Mesenchymal stem cell (in vitro differentiated cells and primary cell): ENCODE data around the gene CDSN.
A peak's percentile ranks its signal among the peaks of the same experiment; 100 is the strongest.

ENCODE experiments used
- DNase-seq: peaks from one replicate; pipeline ENCODE4 v3.0.0-alpha.2; 2013
- H2AFZ ChIP-seq: one replicate; pipeline ENCODE4 v1.6.1; 2013; ENCODE audit warnings: low read depth, mild to moderate bottlenecking, control low read depth, inconsistent platforms, low read length, moderate library complexity
- H2AK5ac ChIP-seq: 2 replicates; pipeline ENCODE4 v1.6.1; 2013; ENCODE audit warnings: low read length, moderate library complexity, mild to moderate bottlenecking, inconsistent platforms; ENCODE audit not compliant: severe bottlenecking
- H2BK120ac ChIP-seq: one replicate; pipeline ENCODE4 v1.6.1; 2013; ENCODE audit warnings: low read depth, mild to moderate bottlenecking, inconsistent platforms, low read length, moderate library complexity
- H2BK12ac ChIP-seq, 2 experiments: one replicate each; pipeline ENCODE4 v1.6.1; 2013; ENCODE audit warnings: inconsistent platforms in 2 of 2, low read length in 2 of 2, mild to moderate bottlenecking in 2 of 2, moderate library complexity in 2 of 2, control low read depth in 1 of 2
- H2BK15ac ChIP-seq: one replicate; pipeline ENCODE4 v1.6.1; 2013; ENCODE audit warnings: mild to moderate bottlenecking, low read depth, inconsistent platforms; ENCODE audit not compliant: poor library complexity, severe bottlenecking
- H2BK5ac ChIP-seq: 2 replicates; pipeline ENCODE4 v1.6.1; 2013; ENCODE audit warnings: low read depth, mild to moderate bottlenecking, low read length, control low read depth, inconsistent platforms; ENCODE audit not compliant: poor library complexity, severe bottlenecking
- H3K14ac ChIP-seq, 2 experiments: one replicate each; pipeline ENCODE4 v1.6.1; 2013; ENCODE audit warnings: inconsistent platforms in 2 of 2, low read length in 2 of 2, control low read depth in 1 of 2, mild to moderate bottlenecking in 1 of 2, moderate library complexity in 1 of 2
- H3K18ac ChIP-seq, 2 experiments: one replicate each; pipeline ENCODE4 v1.6.1; 2013; ENCODE audit warnings: inconsistent platforms in 2 of 2, low read length in 2 of 2, control low read depth in 1 of 2, low read depth in 1 of 2, mild to moderate bottlenecking in 1 of 2
- H3K23ac ChIP-seq, 2 experiments: one replicate each; pipeline ENCODE4 v1.6.1; 2013; ENCODE audit warnings: inconsistent platforms in 2 of 2, low read length in 2 of 2, mild to moderate bottlenecking in 2 of 2, moderate library complexity in 2 of 2, control low read depth in 1 of 2
- H3K27ac ChIP-seq: 2 replicates; pipeline ENCODE4 v1.5.1; 2013; ENCODE audit warnings: mild to moderate bottlenecking, moderate library complexity, low read length, control low read depth, inconsistent platforms; ENCODE audit not compliant: poor library complexity, severe bottlenecking
- H3K27me3 ChIP-seq, 2 experiments: 2 replicates each; pipeline versions ENCODE4 v1.6.1 to v1.7.0; 2013; ENCODE audit warnings: low read length in 2 of 2, mild to moderate bottlenecking in 2 of 2, moderate library complexity in 2 of 2, control low read depth in 1 of 2, inconsistent platforms in 1 of 2; ENCODE audit not compliant: control insufficient read depth in 1 of 2, insufficient read depth in 1 of 2
- H3K36me3 ChIP-seq, 2 experiments: 2 replicates each; pipeline versions ENCODE4 v1.6.1 to v1.7.0; 2013; ENCODE audit warnings: low read length in 2 of 2, control low read depth in 1 of 2, inconsistent platforms in 1 of 2, low read depth in 1 of 2, mild to moderate bottlenecking in 1 of 2; ENCODE audit not compliant: insufficient read depth in 2 of 2, control insufficient read depth in 1 of 2
- H3K4ac ChIP-seq, 2 experiments: one replicate each; pipeline ENCODE4 v1.6.1; 2013; ENCODE audit warnings: inconsistent platforms in 2 of 2, low read length in 2 of 2, mild to moderate bottlenecking in 2 of 2, moderate library complexity in 2 of 2, control low read depth in 1 of 2, low read depth in 1 of 2
- H3K4me1 ChIP-seq: 2 replicates; pipeline ENCODE4 v1.6.1; 2013; ENCODE audit warnings: low read depth, low read length, control low read depth; ENCODE audit not compliant: control insufficient read depth, insufficient read depth
- H3K4me2 ChIP-seq: 2 replicates; pipeline ENCODE4 v1.6.1; 2013; ENCODE audit warnings: low read length, mild to moderate bottlenecking, inconsistent platforms; ENCODE audit not compliant: poor library complexity, severe bottlenecking
- H3K4me3 ChIP-seq, 2 experiments: 2 replicates each; pipeline versions ENCODE4 v1.5.1 to v1.7.0; 2013; ENCODE audit warnings: low read length in 2 of 2, mild to moderate bottlenecking in 2 of 2, control low read depth in 1 of 2, low read depth in 1 of 2; ENCODE audit not compliant: insufficient read depth in 1 of 2
- H3K79me1 ChIP-seq: replicated peaks from 2 replicates; pipeline ENCODE4 v1.6.1; 2013; ENCODE audit warnings: mild to moderate bottlenecking, control low read depth, low read length, inconsistent platforms; ENCODE audit not compliant: poor library complexity, severe bottlenecking
- H3K9ac ChIP-seq: 2 replicates; pipeline ENCODE4 v1.7.0; 2013; ENCODE audit warnings: mild to moderate bottlenecking, low read length, moderate library complexity
- H3K9me3 ChIP-seq: 2 replicates; pipeline ENCODE4 v1.7.0; 2013; ENCODE audit warnings: mild to moderate bottlenecking, low read length; ENCODE audit not compliant: control insufficient read depth
- H4K8ac ChIP-seq: one replicate; pipeline ENCODE4 v1.6.1; 2013; ENCODE audit warnings: inconsistent platforms, mild to moderate bottlenecking, low read length, moderate library complexity
- H4K91ac ChIP-seq: one replicate; pipeline ENCODE4 v1.6.1; 2013; ENCODE audit warnings: mild to moderate bottlenecking, low read length, inconsistent platforms
- WGBS: methylation state at CpG from one replicate; pipeline ENCODE4 v1.1.7; 2013; ENCODE audit warnings: mixed read lengths; 5-methylcytosine and 5-hydroxymethylcytosine counted together

Gene CDSN

GRCh38 chr6:31157513-31158139, 37.4 kb upstream of the CDSN start, which contains the start of gene CCHCR1:
Gene CCHCR1, minus strand, starts transcription at chr6:31157802. Its CDS starts 202 bp downstream, at chr6:31157600.
- Histone ChIP-seq H3K27ac (peak within 1 kb of the TSS; percentile 72), H3K4me2 (peak within 1 kb of the TSS; percentile 89), H3K9ac (peak within 1 kb of the TSS; percentile 91), H3K9me3 (no peaks in the 10 kb centered on the region), H3K4me3 (peak within 1 kb of the TSS; percentile 74 to 90), H2AFZ (peak within 1 kb of the TSS; percentile 21), H3K27me3 (no peaks in the 10 kb centered on the region), H3K14ac (peak within 1 kb of the TSS in 1 of 2 experiments; percentile 88), H2AK5ac (peak within 1 kb of the TSS; percentile 84), H4K8ac (peak within 1 kb of the TSS; percentile 88), H2BK15ac (no peak within 1 kb of the TSS), H3K79me1 (peaks cover 31% of the 10 kb centered on the region), H2BK120ac (no peak within 1 kb of the TSS), H2BK5ac (peak within 1 kb of the TSS; percentile 35), H3K18ac (peak within 1 kb of the TSS in 1 of 2 experiments; percentile 52), H3K4ac (peak within 1 kb of the TSS; percentile 66 to 69), H4K91ac (no peak within 1 kb of the TSS), H3K4me1 (peaks cover 16% of the 10 kb centered on the region), H3K23ac (no peak within 1 kb of the TSS), H2BK12ac (no peak within 1 kb of the TSS), H3K36me3 (peaks cover 20 to 29% of the 10 kb centered on the region in 2 experiments)
- DNase-seq, result peak; percentile 13
- 8% methylated on average over 14 of the region's 14 CpGs for WGBS

- Histone ChIP-seq H4K8ac (no peak overlapping the region), H2AFZ (no peak overlapping the region), H3K27ac (no peak overlapping the region), H2BK120ac (no peak overlapping the region), H3K27me3 (no peaks in the 10 kb centered on the region), H3K4me2 (no peak overlapping the region), H3K23ac (no peak overlapping the region), H3K18ac (no peak overlapping the region), H3K4me3 (peak overlapping the region in 1 of 2 experiments; percentile 90), H3K4ac (no peak overlapping the region), H2BK5ac (no peak overlapping the region), H2AK5ac (peak overlapping the region; percentile 84), H4K91ac (no peak overlapping the region), H3K9ac (peak overlapping the region; percentile 91), H3K9me3 (no peaks in the 10 kb centered on the region), H3K36me3 (peaks cover 10 to 23% of the 10 kb centered on the region in 2 experiments), H3K79me1 (peaks cover 22% of the 10 kb centered on the region), H2BK15ac (no peak overlapping the region), H3K4me1 (peaks cover 19% of the 10 kb centered on the region), H2BK12ac (no peak overlapping the region), H3K14ac (no peak overlapping the region)
- 97% methylated on average over 7 of the region's 7 CpGs for WGBS
- no peak for DNase-seq
Measured at GRCh38 chr6:31156641-31157040, 36.4 kb upstream of the CDSN start.

- H3K18ac ChIP-seq, result no peak overlapping the region
- H4K91ac ChIP-seq, result no peak overlapping the region
- H2BK5ac ChIP-seq, result no peak overlapping the region
- H2BK15ac ChIP-seq, result no peak overlapping the region
- DNase-seq, result no peak
- H3K4me2 ChIP-seq, result no peak overlapping the region
- 88% methylated on average over 15 of the region's 15 CpGs for WGBS
- H4K8ac ChIP-seq, result no peak overlapping the region
- no peak overlapping the region for H3K4me3 ChIP-seq
- H3K9ac ChIP-seq, result no peak overlapping the region
- H3K79me1 ChIP-seq, result peaks cover 14% of the 10 kb centered on the region
- no peak overlapping the region for H2BK12ac ChIP-seq
- no peak overlapping the region for H3K23ac ChIP-seq
- peaks cover 24% of the 10 kb centered on the region for H3K4me1 ChIP-seq
- H2AFZ ChIP-seq, result no peak overlapping the region
- H2AK5ac ChIP-seq, result peak overlapping the region; percentile 35
- no peak overlapping the region for H3K27ac ChIP-seq
- H2BK120ac ChIP-seq, result no peak overlapping the region
- no peak overlapping the region for H3K14ac ChIP-seq
- H3K36me3 ChIP-seq, result peaks cover 26 to 37% of the 10 kb centered on the region in 2 experiments
- no peaks in the 10 kb centered on the region for H3K9me3 ChIP-seq
- no peak overlapping the region for H3K4ac ChIP-seq
- H3K27me3 ChIP-seq, result no peaks in the 10 kb centered on the region
Measured at GRCh38 chr6:31154436-31154835, 34.2 kb upstream of the CDSN start.

GRCh38 chr6:31152781-31153180, 32.5 kb upstream of the CDSN start:
- Histone ChIP-seq H3K9me3 (no peaks in the 10 kb centered on the region), H2BK5ac (no peak overlapping the region), H3K4me1 (peaks cover 20% of the 10 kb centered on the region), H4K8ac (no peak overlapping the region), H3K14ac (no peak overlapping the region), H3K27ac (peak overlapping the region; percentile 63), H2AFZ (no peak overlapping the region), H3K23ac (no peak overlapping the region), H3K18ac (no peak overlapping the region), H2AK5ac (peak overlapping the region; percentile 79), H3K4me2 (no peak overlapping the region), H2BK120ac (no peak overlapping the region), H3K27me3 (no peaks in the 10 kb centered on the region), H3K79me1 (peaks cover 14% of the 10 kb centered on the region), H3K36me3 (peaks cover 34 to 43% of the 10 kb centered on the region in 2 experiments), H3K9ac (no peak overlapping the region), H3K4me3 (no peak overlapping the region), H2BK15ac (no peak overlapping the region), H2BK12ac (no peak overlapping the region), H4K91ac (no peak overlapping the region), H3K4ac (no peak overlapping the region)
- WGBS, result 95% methylated on average over 7 of the region's 7 CpGs
- DNase-seq, result no peak
